Ovary (tissue), 9 donors: ENCODE data around the gene ZRANB1. TPM values are rescaled to one million over a fixed set of nuclear protein-coding genes. Genes with fewer than 3 reads are reported as not detected.

Experiments used
- DNase-seq, 5 donors: peaks; one replicate each; pipeline ENCODE4 v3.0.0-alpha.2; 2019 to 2020
- H3K27ac ChIP-seq, 2 donors: fragments of 200-600 bp; one replicate each; pipeline versions ENCODE4 v1.5.1 to v1.8.0; 2019 to 2022
- H3K27me3 ChIP-seq: fragments of 200-600 bp; one replicate; pipeline ENCODE4 v1.8.0; 2022
- H3K36me3 ChIP-seq: fragments of 200-600 bp; sonication (generic); one replicate; pipeline ENCODE4 v1.5.1; 2019
- H3K4me1 ChIP-seq: one replicate; pipeline ENCODE4 v1.8.1; 2013; ENCODE audit warnings: mild to moderate bottlenecking, moderate library complexity; ENCODE audit not compliant: insufficient read depth
- H3K4me3 ChIP-seq: fragments of 200-600 bp; sonication (generic); one replicate; pipeline ENCODE4 v1.5.1; 2017
- H3K9me3 ChIP-seq, 2 donors: fragments of 200-600 bp in 1 of 2; sonication (generic) in 1 of 2; one replicate each; pipeline versions ENCODE4 v1.5.1 to v1.8.1; 2013 to 2019; ENCODE audit warnings: mild to moderate bottlenecking in 1 of 2, moderate library complexity in 1 of 2
- EP300 ChIP-seq: sonication (generic); formaldehyde crosslinking; IDR thresholded peaks from one replicate; pipeline ENCODE4 v1.6.1; 2017; ENCODE audit warnings: antibody characterized with exemption
- POLR2A ChIP-seq: fragments of 450-650 bp; IDR thresholded peaks from one replicate; pipeline ENCODE4 v1.6.1; 2017; ENCODE audit warnings: antibody characterized with exemption, mild to moderate bottlenecking, moderate library complexity
- WGBS, 3 donors: extraction: QIAGEN DNeasy Blood & Tissue Kit in 1 of 3; methylation state at CpG; one replicate each; pipeline versions ENCODE4 v1.1.5 to v1.1.7; 2013 to 2017; 5-methylcytosine and 5-hydroxymethylcytosine counted together
- intact Hi-C, 4 donors: fragments of 100-400 bp; cut with DNase I; formaldehyde crosslinking; loops; one replicate each; pipeline versions ENCODE4 v1.11.0 to v1.15.1; 2022 to 2023
- polyA plus RNA-seq, 2 donors: library from polyadenylated mRNA; stranded (reverse); fragments of 200-250 nt in 1 of 2; fragments of 350-450 nt in 1 of 2; fragmentation: Illumina TruSeq in 1 of 2; extraction: RNeasy Lipid Tissue Mini Kit (QIAGEN cat#74804) in 1 of 2; gene quantifications; one replicate each; pipeline ENCODE4 v1.2.3, GENCODE V29; 2013 to 2014
- total RNA-seq, 7 donors: library from RNA; depleted of rRNA in 2 of 7; stranded (reverse); fragments of >200 nt in 2 of 7; fragmentation: NEBNext Ultra II Directional in 3 of 7; extraction: Animal tissue kit (Norgen Biotek cat#: 25700) in 3 of 7; gene quantifications; one replicate each; pipeline versions ENCODE4 v1.1.0 to v1.2.4, GENCODE V29; 2016 to 2023
- TF ChIP-seq, protein P1 (sequence below), 3 donors: fragments of 450-650 bp in 2 of 3; fragments of 200-600 bp in 1 of 3; IDR thresholded peaks; one replicate each; pipeline versions ENCODE4 v1.5.1 to v1.8.0; 2016 to 2022; ENCODE audit warnings: antibody characterized with exemption in 3 of 3, mild to moderate bottlenecking in 1 of 3
- donor health status: DM: no; HTN: no; CAD: no; lungs with moderate emphysema.
- donor health status: DM: no; HTN: no; CAD: no.
- donor health status: Bipolar disorder and iron deficiency.
- donor health status: DM: yes; HTN: yes; CAD: no.
- donor health status: DM: no; HTN: no; CAD: no.
- donor health status: DM: yes; HTN: yes; CAD: no.

The ZRANB1 gene
- total and polyA plus RNA-seq, 9 donors, result 18.9 to 39.6 (median 27.5) TPM

DNA sequence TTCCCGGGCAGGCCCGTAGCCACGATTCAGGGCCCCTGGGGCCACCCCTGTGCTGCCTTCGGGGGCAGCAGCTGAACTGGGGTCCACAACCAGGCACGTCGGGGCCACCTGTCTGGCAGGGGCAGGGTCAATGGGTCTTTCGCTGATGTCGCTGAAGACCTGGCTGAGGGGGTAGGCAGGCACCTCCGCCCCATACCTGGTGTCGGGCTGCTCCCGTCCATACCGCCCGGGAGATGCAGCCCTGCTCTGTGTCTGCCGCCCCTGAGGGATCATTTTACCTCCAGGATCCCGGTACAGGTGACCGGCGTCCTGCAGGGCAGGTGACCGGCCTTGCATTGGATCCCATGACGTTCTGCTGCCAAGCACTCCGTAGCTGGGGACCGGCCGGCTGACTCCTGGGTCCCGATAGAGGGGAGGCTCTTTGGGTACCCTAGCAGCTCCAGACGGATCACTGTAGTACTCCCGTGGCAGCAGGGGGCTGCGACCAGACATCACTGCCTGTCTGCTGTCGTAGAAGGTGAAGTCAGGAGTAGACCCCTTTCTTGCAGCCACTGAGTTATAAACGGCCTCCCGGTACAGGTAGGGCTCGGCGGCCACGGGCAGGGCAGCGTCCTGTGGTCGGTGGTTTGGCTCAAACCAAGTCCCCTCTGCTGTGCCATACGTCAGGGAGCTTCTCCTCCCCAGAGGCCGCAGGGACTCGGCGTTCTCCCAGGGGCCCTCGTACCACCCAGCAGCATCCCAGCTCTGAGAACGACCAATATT is 85.2 kb downstream of the ZRANB1 start:
- Histone ChIP-seq H3K27me3 (no peaks in the 10 kb centered on the region), H3K27ac (no peak overlapping the region), H3K4me1 (peaks cover 28% of the 10 kb centered on the region), H3K36me3 (no peaks in the 10 kb centered on the region), H3K4me3 (no peak overlapping the region), H3K9me3 (no peaks in the 10 kb centered on the region)
- TF ChIP-seq EP300 (no peak), POLR2A (no peak)
- TF ChIP-seq, protein P1, sequence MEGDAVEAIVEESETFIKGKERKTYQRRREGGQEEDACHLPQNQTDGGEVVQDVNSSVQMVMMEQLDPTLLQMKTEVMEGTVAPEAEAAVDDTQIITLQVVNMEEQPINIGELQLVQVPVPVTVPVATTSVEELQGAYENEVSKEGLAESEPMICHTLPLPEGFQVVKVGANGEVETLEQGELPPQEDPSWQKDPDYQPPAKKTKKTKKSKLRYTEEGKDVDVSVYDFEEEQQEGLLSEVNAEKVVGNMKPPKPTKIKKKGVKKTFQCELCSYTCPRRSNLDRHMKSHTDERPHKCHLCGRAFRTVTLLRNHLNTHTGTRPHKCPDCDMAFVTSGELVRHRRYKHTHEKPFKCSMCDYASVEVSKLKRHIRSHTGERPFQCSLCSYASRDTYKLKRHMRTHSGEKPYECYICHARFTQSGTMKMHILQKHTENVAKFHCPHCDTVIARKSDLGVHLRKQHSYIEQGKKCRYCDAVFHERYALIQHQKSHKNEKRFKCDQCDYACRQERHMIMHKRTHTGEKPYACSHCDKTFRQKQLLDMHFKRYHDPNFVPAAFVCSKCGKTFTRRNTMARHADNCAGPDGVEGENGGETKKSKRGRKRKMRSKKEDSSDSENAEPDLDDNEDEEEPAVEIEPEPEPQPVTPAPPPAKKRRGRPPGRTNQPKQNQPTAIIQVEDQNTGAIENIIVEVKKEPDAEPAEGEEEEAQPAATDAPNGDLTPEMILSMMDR (IDR thresholded peaks at IDR 0.05), result no peak
- intact Hi-C loops, result no loop called here
- 94 to 96% (median 94%) methylated on average over 35 to 40 of the region's 40 CpGs for WGBS, 3 donors
- peak in 1 of 5 donors; percentile 30 for DNase-seq

DNA sequence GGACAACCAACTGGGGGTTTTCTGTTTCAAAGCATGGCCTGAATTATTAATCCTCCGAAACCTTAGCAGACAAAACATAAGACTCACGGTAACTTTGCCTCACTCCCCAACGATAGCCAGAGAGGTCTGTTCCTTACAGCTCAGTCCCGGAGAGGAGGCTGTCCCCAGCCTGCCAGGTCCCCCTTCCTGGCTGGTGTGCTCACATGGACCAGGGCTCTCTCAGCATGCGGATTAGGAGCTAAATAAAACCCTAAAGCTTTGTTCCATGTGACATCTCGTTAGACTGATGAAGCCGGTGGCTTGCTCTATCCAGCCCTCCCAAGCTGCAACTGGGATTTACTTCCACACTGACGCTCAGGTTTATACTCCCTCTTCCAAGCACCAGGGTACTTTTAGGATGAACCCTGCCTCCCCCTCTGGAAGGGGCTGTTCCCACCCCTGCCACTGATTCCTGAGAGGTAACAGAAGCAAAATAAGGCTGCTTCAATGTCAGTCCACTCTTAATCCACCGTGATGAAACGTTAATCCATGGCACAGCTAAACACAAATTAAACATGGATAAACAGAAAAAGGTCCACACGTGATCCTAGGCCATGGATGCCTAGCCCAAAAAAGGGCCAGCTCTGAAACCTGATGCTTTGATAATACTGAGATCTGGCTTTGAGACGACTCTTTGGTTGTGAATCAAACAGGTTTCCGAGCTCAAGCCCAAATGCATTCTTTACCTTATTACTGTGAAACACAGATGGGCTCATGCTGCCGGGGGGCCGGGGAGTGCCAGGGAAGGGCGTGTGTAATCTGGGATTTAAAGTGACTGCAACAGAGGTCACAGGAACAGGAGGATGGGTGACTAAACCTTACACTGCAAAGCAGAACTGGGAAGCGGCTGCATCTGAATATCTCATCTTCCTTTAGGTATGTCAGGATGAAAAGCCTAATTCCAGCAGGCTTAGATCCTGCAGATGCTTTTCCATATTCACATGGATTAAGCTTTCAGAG is 86.2 kb downstream of the ZRANB1 start:
- intact Hi-C loops, result no loop called here
- H3K36me3 ChIP-seq, result no peaks in the 10 kb centered on the region
- H3K4me3 ChIP-seq, result no peak overlapping the region
- peak in 1 of 5 donors; percentile 21 for DNase-seq
- H3K27ac ChIP-seq, result no peak overlapping the region
- no peaks in the 10 kb centered on the region for H3K27me3 ChIP-seq
- TF ChIP-seq, protein P1 (IDR thresholded peaks at IDR 0.05), result no peak
- no peak for TF ChIP-seq EP300
- no peak for TF ChIP-seq POLR2A
- WGBS, 3 donors, result 76 to 82% (median 77%) methylated on average over 17 of the region's 17 CpGs
- H3K9me3 ChIP-seq, result no peaks in the 10 kb centered on the region
- peaks cover 24% of the 10 kb centered on the region for H3K4me1 ChIP-seq

DNA sequence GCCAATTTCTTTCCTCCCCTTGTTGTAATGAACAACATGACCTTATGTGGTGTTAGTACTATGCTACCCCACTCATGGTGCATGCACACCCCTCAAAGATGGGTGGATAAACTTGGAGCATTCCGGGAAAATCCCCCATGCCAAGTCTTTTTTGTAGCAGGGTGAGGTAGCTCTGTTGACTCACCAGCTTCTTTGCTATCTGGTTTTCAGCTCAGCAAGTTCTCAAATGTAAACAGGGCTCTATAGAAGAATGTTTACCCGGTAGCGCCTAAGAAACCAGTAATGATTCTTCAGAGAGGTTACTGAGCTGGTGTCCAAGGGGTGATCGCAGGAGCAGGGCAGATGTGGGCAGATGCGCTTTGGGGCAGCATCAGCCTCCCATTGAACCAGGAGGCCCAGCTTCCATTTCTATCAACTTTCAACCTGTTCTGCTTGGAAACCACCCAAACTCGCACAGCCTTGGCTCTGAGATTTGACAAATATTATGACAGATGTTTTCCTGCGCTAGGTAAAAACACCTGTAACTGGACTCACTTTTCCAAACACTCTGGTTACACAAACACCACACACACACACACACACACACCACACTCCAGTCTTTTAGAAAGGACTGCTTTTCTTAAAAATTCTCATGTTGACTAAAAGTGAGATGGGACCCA is 87.8 kb downstream of the ZRANB1 start:
- H3K27ac ChIP-seq, result no peak overlapping the region
- peaks cover 13% of the 10 kb centered on the region for H3K4me1 ChIP-seq
- H3K27me3 ChIP-seq, result no peaks in the 10 kb centered on the region
- no peaks in the 10 kb centered on the region for H3K9me3 ChIP-seq
- intact Hi-C loops, result no loop called here
- no peak for DNase-seq
- 84 to 91% (median 87%) methylated on average over 7 of the region's 7 CpGs for WGBS, 3 donors
- H3K36me3 ChIP-seq, result no peaks in the 10 kb centered on the region
- H3K4me3 ChIP-seq, result no peak overlapping the region
- no peak for TF ChIP-seq POLR2A
- TF ChIP-seq, protein P1 (IDR thresholded peaks at IDR 0.05), result no peak
- no peak for TF ChIP-seq EP300

DNA sequence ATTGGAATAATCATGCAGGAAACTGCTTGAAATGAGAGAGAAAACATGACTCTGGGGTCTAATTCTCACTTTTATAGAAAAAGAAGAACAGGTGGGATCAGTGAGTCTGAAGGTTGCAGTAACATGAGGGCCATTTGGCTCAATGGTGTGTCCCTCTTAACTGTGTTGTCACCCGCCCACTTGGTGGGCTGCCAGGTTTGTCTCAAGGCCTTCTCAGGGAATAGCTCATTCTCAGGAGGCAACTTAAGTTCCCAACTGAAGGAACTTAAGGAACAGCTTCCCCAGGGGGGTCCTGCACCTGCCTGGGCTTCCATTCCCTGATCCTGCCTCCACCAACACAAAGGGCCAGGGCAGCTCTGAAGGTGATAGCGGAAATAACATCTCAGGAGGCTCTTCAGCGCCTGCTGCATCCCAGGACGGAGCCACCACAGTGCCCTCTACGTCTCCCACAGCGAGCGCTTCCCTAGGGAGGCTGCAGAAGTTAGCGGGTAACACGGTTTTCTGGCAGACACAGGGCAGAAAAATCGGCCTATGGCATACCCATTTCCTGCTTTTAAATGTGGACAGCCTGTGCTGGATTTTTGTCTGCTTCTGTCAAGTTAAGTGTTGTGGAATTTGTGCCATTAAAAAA is 88.8 kb downstream of the ZRANB1 start:
- H3K9me3 ChIP-seq, result no peaks in the 10 kb centered on the region
- no peak overlapping the region for H3K27ac ChIP-seq
- no peaks in the 10 kb centered on the region for H3K36me3 ChIP-seq
- WGBS, 3 donors, result 87 to 96% (median 88%) methylated on average over 10 of the region's 10 CpGs
- no peaks in the 10 kb centered on the region for H3K27me3 ChIP-seq
- no peak for TF ChIP-seq EP300
- TF ChIP-seq, protein P1 (IDR thresholded peaks at IDR 0.05), result no peak
- peak in 1 of 5 donors; percentile 35 for DNase-seq
- H3K4me1 ChIP-seq, result peaks cover 15% of the 10 kb centered on the region
- intact Hi-C loops, result no loop called here
- H3K4me3 ChIP-seq, result no peak overlapping the region
